Endothelial cell of umbilical vein (primary cell): ENCODE data around the gene PPP1R7. TPM values are rescaled to one million over a fixed set of nuclear protein-coding genes. Genes with fewer than 3 reads are reported as not detected.

Experiments used
- BruUV-seq: library from RNA; stranded (reverse); fragments of 400-500 nt; replicated peaks from 2 replicates; lab custom pipeline; 2021; lab: Mats Ljungman, UMichigan
- CTCF ChIA-PET: fragments of 300-600, 350-600 bp; sonication (Branson Sonifier 250); formaldehyde crosslinking; loops from one replicate; lab custom pipeline; 2021; ENCODE audit warnings: antibody characterized with exemption, inconsistent platforms; lab: Charles Lee
- POLR2A ChIA-PET: fragments of 300-600, 350-600 bp; sonication (Branson Sonifier 250); formaldehyde crosslinking; loops from one replicate; lab custom pipeline; 2021; ENCODE audit warnings: antibody characterized with exemption, inconsistent platforms; lab: Charles Lee
- DNase-seq: peaks from one replicate; pipeline ENCODE4 v3.0.0-alpha.2; 2011; ENCODE audit warnings: low read depth, low spot score
- FAIRE-seq: peaks from 2 replicates; lab custom pipeline; 2011; peaks lifted over from hg19 to GRCh38; lab: Jason Lieb, UNC
- H2AFZ ChIP-seq: 2 replicates; pipeline ENCODE4 v1.6.0; 2012; ENCODE audit warnings: low read depth, low read length, control low read depth, inconsistent platforms
- H3K27ac ChIP-seq: 2 replicates; pipeline ENCODE4 v1.5.1; 2011; ENCODE audit warnings: low read depth, mild to moderate bottlenecking, control low read depth, low read length, moderate library complexity; ENCODE audit not compliant: insufficient read depth
- H3K27me3 ChIP-seq, 2 experiments: 2 replicates each; pipeline versions ENCODE4 v1.6.0 to v1.6.1; 2011; ENCODE audit warnings: low read length in 2 of 2, mixed read lengths in 1 of 2; ENCODE audit not compliant: control insufficient read depth in 2 of 2, insufficient read depth in 2 of 2
- H3K36me3 ChIP-seq, 2 experiments: 2 replicates in 1 of 2; 3 replicates in 1 of 2; pipeline ENCODE4 v1.5.1; 2011; ENCODE audit warnings: low read length in 2 of 2, mild to moderate bottlenecking in 1 of 2, moderate library complexity in 1 of 2; ENCODE audit not compliant: control insufficient read depth in 2 of 2, insufficient read depth in 2 of 2; ENCODE audit errors: extremely low read depth in 1 of 2
- H3K4me1 ChIP-seq: 3 replicates; pipeline ENCODE4 v1.5.1; 2011; ENCODE audit warnings: mild to moderate bottlenecking, low read length; ENCODE audit not compliant: control insufficient read depth, insufficient read depth; ENCODE audit errors: extremely low read depth
- H3K4me2 ChIP-seq: 2 replicates; pipeline ENCODE4 v1.6.1; 2011; ENCODE audit warnings: low read length, control low read depth, mixed read lengths; ENCODE audit not compliant: insufficient read depth
- H3K4me3 ChIP-seq, 3 experiments: fragments of 200-600 bp in 1 of 3; sonication (generic), shearing (Covaris generic) in 1 of 3; replicated peaks in 1 of 3; 2 replicates each; pipeline ENCODE4 v1.5.1; 2011 to 2016; ENCODE audit warnings: control low read depth in 3 of 3, low read length in 3 of 3, mild to moderate bottlenecking in 2 of 3, inconsistent platforms in 1 of 3, low read depth in 1 of 3, moderate library complexity in 1 of 3; ENCODE audit not compliant: insufficient read depth in 1 of 3
- H3K79me2 ChIP-seq: 2 replicates; pipeline ENCODE4 v1.6.0; 2012; ENCODE audit warnings: low read length, inconsistent platforms; ENCODE audit not compliant: control insufficient read depth, insufficient read depth
- H3K9ac ChIP-seq: replicated peaks from 2 replicates; pipeline ENCODE3; 2011; ENCODE audit warnings: low read length, control low read depth; ENCODE audit not compliant: insufficient read depth; ENCODE audit errors: extremely low read depth
- H3K9me1 ChIP-seq: replicated peaks from 3 replicates; pipeline ENCODE4 v1.6.0; 2011; ENCODE audit warnings: mild to moderate bottlenecking, low read length; ENCODE audit not compliant: control insufficient read depth, insufficient read depth; ENCODE audit errors: extremely low read depth
- H3K9me3 ChIP-seq: replicated peaks from 2 replicates; pipeline ENCODE4 v1.5.1; 2012; ENCODE audit warnings: low read length, inconsistent platforms; ENCODE audit not compliant: control insufficient read depth, insufficient read depth
- H4K20me1 ChIP-seq: replicated peaks from 2 replicates; pipeline ENCODE3; 2011; ENCODE audit warnings: mild to moderate bottlenecking, low read length; ENCODE audit not compliant: control insufficient read depth, insufficient read depth; ENCODE audit errors: extremely low read depth
- CTCF ChIP-seq, 2 donors: IDR thresholded peaks; 1 replicate in 1 of 2; 2 replicates in 1 of 2; pipeline ENCODE4 v1.5.1; 2011; ENCODE audit warnings: low read length in 2 of 2, mild to moderate bottlenecking in 2 of 2, moderate library complexity in 2 of 2, control low read depth in 1 of 2, inconsistent platforms in 1 of 2, low read depth in 1 of 2; ENCODE audit not compliant: insufficient read depth in 1 of 2; ENCODE audit errors: extremely low read depth in 1 of 2
- EZH2 ChIP-seq: IDR thresholded peaks from 2 replicates; pipeline ENCODE4 v1.6.1; 2012; ENCODE audit warnings: borderline replicate concordance, low read depth, mild to moderate bottlenecking, moderate library complexity, low read length, inconsistent platforms; ENCODE audit not compliant: severe bottlenecking
- FOS ChIP-seq: IDR thresholded peaks from 2 replicates; pipeline ENCODE4 v1.6.1; 2011; ENCODE audit warnings: mild to moderate bottlenecking, low read length, moderate library complexity, borderline replicate concordance; ENCODE audit not compliant: insufficient read depth
- GATA2 ChIP-seq: IDR thresholded peaks from 2 replicates; pipeline ENCODE4 v1.7.0; 2011; ENCODE audit warnings: low read depth, mild to moderate bottlenecking, moderate library complexity, mixed read lengths, low read length; ENCODE audit not compliant: insufficient read length, insufficient read depth
- JUN ChIP-seq: IDR thresholded peaks from 2 replicates; pipeline ENCODE4 v1.6.1; 2011; ENCODE audit warnings: borderline replicate concordance, low read depth; ENCODE audit not compliant: insufficient read length, insufficient read depth
- MAX ChIP-seq: IDR thresholded peaks from 2 replicates; pipeline ENCODE4 v1.6.1; 2011; ENCODE audit not compliant: insufficient read depth, insufficient read length
- MYC ChIP-seq: IDR thresholded peaks from one replicate; pipeline ENCODE4 v1.6.1; 2011; ENCODE audit warnings: mild to moderate bottlenecking, low read depth, low read length
- POLR2A ChIP-seq: IDR thresholded peaks from 2 replicates; pipeline ENCODE4 v1.6.1; 2012; ENCODE audit warnings: low read depth, mild to moderate bottlenecking, control low read depth, low read length
- POLR2AphosphoS5 ChIP-seq: IDR thresholded peaks from 2 replicates; pipeline ENCODE4 v1.6.1; 2012; ENCODE audit warnings: low read depth, mild to moderate bottlenecking, control low read depth, low read length, moderate library complexity; ENCODE audit not compliant: insufficient read depth
- dilution Hi-C: fragments of 300-500 bp; cut with MboI; formaldehyde crosslinking; loops from one replicate; pipeline ENCODE4 v1.15.0; 2019; ENCODE audit warnings: low sequenced_read_pairs; ENCODE audit not compliant: extremely low pct_ligation_motif_present
- intact Hi-C: fragments of 100-400 bp; cut with micrococcal nuclease; formaldehyde crosslinking; loops from one replicate; pipeline ENCODE4 v1.10.0; 2022
- polyA plus RNA-seq, 4 experiments: library from polyadenylated mRNA; depleted of rRNA in 3 of 4; stranded (reverse) in 3 of 4; unstranded in 1 of 4; fragments of >200 nt; gene quantifications; 2 replicates each; pipeline versions ENCODE4 v1.2.1 to v1.2.3, GENCODE V29; 2011 to 2012; ENCODE audit warnings: missing spikeins in 1 of 4
- total RNA-seq: library from RNA; stranded (reverse); gene quantifications from 2 replicates; pipeline ENCODE4 v1.2.3, GENCODE V29; 2021

The PPP1R7 gene
- total and polyA plus RNA-seq, 2 donors (not counting 3 experiments of a cell fraction or from before 2014, with no cell fraction given), result 30.3 to 60.8 TPM

GRCh38 chr2:241225983-241226382 lies 75.7 kb downstream of the PPP1R7 start:
- TF ChIP-seq GATA2, result no peak
- TF ChIP-seq MAX, result no peak
- no peak for TF ChIP-seq CTCF (IDR thresholded peaks at IDR 0.05; ENCODE audit: extremely low read depth in 1 of 2, insufficient read depth in 1 of 2, low read depth in 1 of 2, low read length in 2 of 2)
- no peak for TF ChIP-seq JUN
- no peak for TF ChIP-seq FOS
- no peak for TF ChIP-seq MYC
- no peak for TF ChIP-seq POLR2A
- no peak for TF ChIP-seq EZH2
- TF ChIP-seq POLR2AphosphoS5, result no peak
- dilution Hi-C loops, result no loop called here
- no peak for DNase-seq
- POLR2A ChIA-PET, result no interaction called here
- Histone ChIP-seq H4K20me1 (no peaks in the 10 kb centered on the region), H3K4me3 (no peak overlapping the region), H3K79me2 (no peaks in the 10 kb centered on the region), H3K27me3 (no peaks in the 10 kb centered on the region), H3K9me3 (no peaks in the 10 kb centered on the region), H3K4me2 (no peak overlapping the region), H3K36me3 (peaks cover 8 to 39% of the 10 kb centered on the region in 2 experiments), H2AFZ (no peak overlapping the region), H3K9me1 (no peaks in the 10 kb centered on the region), H3K27ac (no peak overlapping the region), H3K9ac (no peak overlapping the region), H3K4me1 (peaks cover 23% of the 10 kb centered on the region)
- CTCF ChIA-PET, result no interaction called here
- FAIRE-seq, result no peak
- no TSS peak for BruUV-seq
- intact Hi-C loops, result loop anchor here (2.0 kb wide), 2 partner anchors 147 to 311 kb away; no protein-coding TSS in a partner anchor
